GF-D8 (cell line): ENCODE results near the gene AACS.
"Not testable (repeated sequence)": the region's sequence is repeated elsewhere in the genome, so short reads cannot be mapped to it uniquely, and the experiment has no call there.

ENCODE experiments used
- DNase-seq: peaks from one replicate; lab custom pipeline; 2025; lab: John Stamatoyannopoulos, UW

AACS gene, protein sequence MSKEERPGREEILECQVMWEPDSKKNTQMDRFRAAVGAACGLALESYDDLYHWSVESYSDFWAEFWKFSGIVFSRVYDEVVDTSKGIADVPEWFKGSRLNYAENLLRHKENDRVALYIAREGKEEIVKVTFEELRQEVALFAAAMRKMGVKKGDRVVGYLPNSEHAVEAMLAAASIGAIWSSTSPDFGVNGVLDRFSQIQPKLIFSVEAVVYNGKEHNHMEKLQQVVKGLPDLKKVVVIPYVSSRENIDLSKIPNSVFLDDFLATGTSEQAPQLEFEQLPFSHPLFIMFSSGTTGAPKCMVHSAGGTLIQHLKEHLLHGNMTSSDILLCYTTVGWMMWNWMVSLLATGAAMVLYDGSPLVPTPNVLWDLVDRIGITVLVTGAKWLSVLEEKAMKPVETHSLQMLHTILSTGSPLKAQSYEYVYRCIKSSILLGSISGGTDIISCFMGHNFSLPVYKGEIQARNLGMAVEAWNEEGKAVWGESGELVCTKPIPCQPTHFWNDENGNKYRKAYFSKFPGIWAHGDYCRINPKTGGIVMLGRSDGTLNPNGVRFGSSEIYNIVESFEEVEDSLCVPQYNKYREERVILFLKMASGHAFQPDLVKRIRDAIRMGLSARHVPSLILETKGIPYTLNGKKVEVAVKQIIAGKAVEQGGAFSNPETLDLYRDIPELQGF

DNA sequence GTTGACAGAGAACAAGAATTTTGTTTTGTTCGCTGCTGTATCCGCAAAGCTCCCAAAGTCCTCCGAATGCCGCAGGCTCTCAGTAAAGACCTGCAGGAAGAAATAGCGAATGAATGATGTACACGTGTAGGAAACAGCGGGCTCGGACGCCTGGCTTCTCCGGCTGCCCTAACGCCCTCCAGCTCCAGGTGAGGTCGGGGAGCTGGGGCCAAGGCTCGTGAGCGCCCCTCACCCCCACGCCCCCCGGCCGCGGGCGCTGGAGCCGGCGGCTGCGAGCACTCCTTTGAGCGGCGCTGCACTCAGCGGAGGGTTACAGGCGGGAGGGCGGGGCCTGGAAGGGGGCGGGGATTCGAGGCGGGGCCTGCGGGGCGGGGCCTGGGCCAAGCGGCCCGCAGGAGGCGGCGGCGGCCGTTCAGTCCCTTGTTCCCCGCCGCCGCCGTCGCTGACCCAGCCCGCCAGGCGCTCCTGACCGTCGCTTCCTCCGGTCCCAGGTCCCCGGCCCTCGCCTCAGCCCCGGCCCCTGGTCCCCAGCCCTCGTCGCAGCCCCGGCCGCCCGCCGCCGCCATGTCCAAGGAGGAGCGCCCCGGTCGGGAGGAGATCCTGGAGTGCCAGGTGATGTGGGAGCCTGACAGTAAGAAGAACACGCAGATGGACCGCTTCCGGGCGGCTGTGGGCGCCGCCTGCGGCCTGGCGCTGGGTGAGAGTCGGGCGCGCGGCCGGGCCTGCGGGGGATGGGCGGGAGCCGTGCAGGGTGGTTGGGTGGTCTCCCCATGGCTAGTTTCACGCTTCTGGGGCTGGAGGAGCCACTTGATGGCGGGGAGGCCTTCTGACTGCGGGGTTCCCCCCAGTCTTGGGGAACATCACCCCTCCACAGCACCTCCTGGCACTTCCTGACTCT lies at the start of gene AACS:
AACS (plus strand) TSS at position 415 of the 898 bp plus-strand sequence; CDS start at position 565, 150 bp downstream.
- no peak for DNase-seq

DNA sequence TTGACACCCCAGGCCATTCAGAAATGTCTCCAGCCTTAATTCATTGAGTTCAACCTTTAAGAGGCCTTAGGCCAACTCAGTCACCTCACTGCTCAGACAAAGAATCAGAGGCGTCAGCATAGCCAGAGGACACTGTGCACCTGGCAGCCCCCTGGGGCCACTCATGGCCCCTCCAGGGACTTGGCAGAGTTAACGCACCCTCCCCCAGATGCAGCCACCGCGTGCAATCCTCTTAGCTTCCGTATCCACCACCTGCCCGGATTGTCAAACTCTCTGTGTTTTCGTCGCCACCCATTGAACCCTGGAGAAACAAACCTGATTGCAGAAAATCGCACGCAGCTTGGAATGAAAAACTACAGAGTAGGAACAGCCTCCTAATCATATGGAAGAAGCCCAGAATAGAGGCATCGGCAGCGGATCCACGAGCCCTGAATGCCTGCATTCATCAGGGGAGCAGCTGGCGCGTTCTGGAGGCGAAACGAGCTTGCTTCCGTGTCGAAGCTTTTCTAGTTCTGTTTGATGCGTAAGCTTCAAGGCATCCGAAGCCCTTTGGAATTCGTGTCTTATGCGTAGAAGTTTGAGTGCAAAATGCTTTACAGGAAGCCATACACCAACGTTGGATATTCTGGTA lies 49.4 kb upstream of the AACS start:
- no peak for DNase-seq

DNA sequence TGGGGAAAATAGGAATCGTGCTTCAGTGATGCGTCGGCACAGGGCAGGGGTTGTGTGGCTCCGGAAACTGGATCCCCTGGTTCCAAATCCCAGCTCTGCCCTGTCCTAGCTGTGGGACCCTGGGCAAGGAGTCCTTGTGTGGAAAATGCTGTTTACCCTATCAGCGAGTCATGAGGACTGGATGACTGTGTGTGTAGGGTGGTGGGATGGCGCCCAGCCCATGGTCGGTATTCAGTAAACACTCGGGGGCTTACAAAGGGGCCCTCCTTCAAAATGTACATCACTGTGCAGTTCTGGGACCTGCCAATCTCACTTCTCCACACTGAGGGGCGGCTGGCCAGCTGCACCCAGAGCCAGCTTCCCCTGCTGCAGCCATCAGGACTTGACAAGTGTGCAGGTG lies 47.4 kb upstream of the AACS start:
- no peak for DNase-seq

DNA sequence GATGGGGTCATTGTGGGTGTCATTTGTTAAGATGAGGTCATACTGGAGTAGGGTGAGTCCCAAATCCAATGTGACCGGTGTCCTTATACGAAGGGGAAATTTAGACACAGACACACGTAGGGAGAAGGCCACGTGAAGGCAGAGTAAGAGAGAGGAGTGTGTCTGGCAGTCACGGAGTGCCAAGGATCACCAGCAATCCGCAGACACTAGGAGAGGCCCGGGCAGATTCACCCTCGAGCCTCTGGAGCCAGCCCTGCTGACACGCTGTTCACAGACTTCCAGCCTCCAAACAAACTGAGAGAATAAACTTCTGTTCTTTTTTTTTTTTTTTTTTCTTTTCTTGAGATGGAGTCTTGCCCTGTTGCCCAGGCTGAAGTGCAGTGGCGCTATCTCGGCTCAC lies 46.9 kb upstream of the AACS start:
- no peak for DNase-seq

DNA sequence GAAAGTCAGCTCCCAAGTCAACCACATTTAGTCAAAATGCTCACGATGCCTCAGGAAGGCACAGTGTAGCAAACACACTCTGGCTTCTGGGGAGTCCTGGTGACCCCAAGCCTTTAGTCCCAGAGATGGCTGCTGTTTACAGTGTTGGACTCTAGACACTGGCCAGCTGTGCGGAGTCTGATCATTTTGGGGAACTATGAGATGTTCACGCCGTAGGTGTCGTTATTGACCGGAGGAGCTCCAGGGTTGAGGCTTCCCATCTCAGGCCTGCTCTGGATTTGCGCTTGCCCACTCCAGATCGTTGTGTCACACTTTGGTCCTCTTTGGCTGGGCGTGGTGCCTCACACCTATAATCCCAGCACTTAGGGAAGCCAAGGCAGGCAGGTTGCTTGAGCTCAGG lies 44.1 kb upstream of the AACS start:
- no peak for DNase-seq

DNA sequence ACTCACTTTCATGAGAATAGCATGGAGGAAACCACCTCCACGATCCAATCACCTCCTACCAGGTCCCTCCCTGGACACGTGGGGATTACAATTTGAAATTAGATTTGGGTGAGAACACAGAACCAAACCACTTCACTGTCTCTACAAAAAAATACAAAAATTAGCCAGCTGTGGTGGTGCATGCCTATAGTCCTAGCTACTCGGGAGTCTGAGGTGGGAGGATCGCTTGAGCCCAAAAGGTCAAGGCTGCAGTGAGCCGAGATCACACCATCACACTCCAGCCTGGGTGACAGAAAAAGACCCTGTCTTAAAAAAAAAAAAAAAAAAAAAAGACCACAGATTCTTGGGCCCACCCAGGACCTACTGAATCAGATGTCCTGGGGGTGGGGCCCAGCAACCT lies 43.5 kb upstream of the AACS start:
- DNase-seq: no peak

DNA sequence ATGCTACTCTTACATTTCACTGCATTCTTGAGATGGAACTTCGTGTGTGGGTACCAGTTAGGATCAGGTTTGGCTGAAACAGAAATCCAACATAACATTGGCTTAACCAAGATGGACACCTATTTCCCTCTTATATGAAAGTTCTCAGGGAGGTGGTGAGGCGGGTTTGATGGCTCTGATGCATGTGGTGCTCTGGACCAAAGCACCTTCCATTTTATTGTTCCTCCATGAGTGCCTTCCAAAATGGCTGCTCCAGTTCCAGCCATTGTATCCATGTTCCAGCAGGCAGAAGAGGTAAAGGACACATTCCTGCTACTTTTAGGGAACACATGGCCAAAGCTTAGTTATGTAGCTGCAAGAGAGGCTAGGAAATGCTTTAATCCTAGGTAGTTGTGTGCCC lies 42.2 kb upstream of the AACS start:
- DNase-seq: no peak

DNA sequence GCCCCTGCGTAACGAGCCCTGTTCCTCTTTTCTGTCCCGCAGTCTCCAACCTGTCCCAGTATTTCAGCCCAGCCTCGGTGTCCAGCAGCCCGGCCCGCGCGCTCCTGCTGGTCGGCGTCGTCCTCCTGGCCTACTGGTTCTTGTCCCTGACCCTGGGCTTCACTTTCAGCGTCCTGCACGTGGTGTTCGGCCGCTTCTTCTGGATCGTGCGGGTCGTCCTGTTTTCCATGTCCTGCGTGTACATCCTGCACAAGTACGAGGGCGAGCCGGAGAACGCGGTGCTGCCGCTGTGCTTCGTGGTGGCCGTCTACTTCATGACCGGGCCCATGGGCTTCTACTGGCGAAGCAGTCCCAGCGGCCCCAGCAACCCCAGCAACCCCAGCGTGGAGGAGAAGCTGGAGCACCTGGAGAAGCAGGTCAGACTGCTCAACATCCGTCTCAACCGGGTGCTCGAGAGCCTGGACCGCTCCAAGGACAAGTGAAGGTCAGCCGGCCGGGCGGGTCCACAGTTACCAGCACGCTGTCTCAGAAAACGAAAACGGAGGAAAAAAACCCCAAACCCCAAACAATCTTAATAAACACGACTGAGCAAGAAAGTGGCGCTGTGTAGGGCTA lies 40.2 kb upstream of the AACS start:
- DNase-seq: no peak

DNA sequence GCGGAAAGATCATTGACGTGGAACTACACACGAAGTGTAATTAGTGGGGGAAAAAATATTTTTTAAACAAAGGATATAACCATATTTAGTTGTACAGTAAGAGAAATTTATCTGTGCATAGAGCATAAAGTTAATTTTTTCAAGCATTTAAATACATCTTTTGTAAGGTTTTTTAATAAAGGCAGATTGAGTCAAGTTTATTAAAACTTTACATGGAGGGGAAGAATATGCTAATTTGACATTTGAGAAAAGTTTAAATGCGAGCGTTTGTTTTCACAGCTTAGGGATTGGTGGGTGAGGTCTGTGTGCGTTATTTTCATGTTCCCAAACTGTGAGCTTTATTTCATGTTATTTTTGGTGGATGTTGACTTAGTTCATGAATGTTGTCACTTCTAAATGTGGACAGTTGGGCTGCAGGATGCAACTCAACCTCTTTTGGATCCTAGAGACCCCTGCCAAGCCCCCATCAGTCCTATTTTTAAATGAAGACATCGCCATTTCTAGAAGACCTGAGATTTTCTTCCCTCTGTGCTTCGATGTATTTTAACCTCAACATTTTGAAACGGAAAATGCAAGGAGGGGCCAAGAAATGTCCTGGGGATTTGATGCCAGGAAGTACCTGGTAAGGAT lies 39.5 kb upstream of the AACS start:
- no peak for DNase-seq

DNA sequence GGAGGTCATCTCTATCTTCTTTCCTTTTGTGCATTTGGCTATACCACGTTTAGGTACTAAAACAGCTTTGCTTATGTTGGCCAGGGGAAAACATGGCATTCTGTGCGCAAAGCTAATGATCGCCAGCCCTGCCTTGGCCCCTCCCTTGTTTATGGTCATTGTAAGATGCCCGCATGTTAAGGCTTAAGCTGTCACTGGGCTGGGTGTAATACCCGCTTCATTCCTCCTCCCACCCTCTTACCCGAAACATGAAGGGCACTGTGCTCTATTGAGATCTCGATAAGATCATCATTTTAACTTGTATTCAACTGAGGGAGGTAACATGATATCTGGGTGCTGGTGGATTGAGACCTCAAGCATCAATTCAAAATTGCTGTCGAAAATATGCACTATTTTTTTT lies 37.1 kb upstream of the AACS start:
- DNase-seq: no peak

DNA sequence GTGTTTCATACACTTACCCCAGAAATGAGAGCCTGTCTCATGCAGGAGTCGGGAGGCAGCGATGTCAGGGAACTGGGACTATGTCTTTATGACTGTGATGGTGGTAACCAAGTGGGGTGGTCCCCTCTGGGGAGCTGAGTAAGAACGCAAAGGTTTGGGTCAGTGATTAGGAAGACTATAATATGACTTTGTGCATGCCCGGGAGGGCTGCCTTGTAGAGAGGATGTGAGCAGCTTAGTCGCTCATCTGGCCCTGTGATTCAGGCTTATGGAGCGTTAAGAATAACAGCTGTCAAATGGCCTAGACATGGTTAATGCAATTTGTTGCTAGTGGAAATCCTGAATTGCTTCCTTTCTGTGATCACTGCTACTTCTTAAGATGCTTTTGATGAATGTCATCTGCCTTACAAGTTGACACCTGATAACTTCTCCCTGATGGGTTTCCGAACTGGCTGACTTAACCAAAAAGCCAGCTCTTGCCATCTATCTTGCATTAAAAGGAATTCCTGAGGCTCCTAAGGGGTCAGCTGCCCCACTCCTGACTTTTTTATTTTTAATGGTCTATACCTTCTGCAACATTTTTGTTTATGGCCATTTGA lies 35.4 kb upstream of the AACS start:
- DNase-seq: no peak

DNA sequence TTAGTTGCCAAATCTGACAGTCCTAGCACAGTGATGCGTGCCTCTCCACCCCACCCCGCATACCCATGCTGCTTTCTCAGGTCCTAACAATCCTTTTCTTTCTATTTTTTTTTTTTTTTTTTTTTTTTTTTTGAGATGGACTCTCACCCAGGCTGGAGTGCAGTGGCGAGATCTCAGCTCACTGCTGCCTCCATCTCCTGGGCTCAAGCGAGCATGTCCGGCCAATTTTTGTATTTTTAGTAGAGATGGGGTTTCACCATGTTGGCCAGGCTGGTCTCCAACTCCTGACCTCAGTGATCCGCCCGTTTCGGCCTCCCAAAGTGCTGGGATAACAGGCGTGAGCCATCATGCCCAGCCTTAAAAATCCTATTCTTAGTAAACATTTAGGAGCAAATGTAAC lies 33.8 kb upstream of the AACS start:
- not testable (repeated sequence) for DNase-seq

DNA sequence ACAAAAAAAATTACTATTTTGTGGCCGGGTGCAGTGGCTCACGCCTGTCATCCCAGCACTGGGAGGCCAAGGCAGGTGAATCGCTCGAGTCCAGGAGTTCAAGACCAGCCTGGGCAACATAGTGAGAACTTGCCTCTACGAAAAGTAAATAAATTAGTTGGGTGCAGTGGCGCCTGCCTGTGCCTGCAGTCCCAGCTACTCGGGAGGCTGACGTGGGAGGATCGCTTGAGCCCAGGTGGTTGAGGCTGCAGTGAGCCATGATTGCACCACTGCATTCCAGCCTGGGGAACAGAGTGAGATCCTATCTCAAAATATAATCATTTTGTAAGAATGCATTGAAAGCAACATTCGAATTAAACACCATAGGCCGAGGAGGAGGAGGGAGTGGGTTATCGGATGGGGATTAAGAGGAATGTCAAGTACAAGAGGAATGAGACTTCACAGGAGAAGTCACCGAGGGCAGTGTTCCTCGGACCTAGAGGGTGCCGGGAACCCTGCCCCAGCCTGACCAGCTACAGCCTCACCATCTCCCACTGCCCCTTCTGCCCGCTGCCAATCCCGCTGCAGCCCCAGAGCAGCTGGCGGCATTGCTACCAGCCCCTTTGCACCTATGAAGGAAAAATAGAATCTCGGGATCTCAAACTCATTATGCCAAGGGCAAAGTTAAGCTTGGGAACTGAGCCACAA lies 32.6 kb upstream of the AACS start:
- no peak for DNase-seq

DNA sequence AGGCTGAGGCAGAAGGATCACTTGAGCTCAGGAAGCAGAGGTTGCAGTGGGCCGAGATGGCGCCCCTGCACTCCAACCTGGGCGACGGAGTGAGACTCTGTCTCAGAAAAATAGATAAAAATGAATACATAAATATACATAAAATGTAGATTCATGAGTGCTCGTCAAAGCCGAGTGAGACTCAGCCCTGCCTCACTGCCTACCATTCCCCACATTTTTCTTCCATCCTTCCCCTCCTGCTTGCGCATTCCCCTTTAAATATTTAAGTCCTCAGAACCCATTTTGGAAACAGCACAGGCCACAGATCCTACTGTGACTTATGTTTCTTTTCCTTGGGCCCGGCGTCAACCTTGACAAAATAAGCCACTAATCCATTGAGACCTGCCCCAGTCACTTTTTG lies 31.9 kb upstream of the AACS start:
- no peak for DNase-seq

DNA sequence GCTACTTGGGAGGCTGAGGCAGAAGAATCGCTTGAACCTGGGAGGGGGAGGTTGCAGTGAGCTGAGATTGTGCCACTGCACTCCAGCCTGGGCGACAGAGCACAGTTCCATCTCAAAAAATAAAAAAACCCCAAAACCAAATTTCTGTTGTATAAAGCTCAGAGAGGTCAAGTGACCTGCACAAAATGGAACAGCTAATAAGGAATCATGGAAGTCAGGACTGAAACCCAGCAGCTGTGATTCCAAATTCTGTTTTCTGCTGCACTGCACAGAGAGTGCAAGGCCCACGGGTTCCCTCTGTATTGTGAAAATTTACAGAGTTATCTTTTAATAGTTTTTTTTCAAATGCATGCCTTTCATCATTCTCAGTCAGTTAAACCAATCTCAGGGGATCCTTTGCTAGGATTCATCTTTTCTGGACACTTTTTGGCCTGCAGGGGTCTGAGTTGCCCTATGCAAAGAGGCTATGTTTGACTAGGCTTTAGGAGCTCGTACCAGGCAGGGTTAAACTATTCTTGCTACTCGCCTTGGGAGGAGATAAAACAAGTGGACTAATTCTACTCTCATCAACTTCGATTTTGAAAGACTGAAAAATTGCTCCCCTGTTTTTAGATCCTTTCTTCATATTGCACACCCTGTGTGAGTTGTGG lies 26.1 kb upstream of the AACS start:
- DNase-seq: no peak

DNA sequence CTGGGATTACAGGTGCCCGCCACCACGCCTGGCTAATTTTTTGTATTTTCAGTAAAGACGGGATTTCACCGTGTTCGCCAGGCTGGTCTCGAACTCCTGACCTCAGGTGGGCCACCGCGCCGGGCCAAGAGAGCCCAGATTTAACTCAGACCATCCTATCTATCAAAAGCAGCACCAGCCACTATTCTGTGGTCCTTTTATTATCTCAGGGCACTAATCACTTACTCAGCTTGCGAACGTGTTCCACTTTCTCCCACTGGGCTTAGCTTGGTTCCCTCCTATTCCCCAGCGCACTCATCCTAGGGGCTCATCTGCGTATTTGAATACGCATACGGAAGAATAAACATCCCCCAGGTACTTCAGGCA lies 16.2 kb upstream of the AACS start:
- no peak for DNase-seq

DNA sequence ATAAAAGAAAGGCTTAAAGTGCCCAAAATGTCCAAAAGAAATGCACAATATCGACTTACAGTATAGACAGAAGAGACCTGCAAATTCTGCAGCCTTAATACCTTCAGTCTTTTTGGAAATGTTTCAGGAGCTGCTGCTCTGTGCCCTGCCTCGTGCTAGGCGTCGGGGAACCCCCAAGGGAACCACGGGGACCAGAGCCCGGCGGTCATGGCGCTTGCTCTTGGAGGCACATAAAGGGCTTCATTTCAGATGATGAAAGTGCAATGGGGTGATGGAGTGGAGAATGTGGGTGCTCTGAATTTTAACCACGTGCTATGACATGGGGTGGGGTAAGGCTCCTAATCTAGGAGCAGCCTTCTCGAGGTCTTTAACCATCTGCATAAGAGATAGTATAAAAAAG lies 14.8 kb upstream of the AACS start:
- DNase-seq: no peak

DNA sequence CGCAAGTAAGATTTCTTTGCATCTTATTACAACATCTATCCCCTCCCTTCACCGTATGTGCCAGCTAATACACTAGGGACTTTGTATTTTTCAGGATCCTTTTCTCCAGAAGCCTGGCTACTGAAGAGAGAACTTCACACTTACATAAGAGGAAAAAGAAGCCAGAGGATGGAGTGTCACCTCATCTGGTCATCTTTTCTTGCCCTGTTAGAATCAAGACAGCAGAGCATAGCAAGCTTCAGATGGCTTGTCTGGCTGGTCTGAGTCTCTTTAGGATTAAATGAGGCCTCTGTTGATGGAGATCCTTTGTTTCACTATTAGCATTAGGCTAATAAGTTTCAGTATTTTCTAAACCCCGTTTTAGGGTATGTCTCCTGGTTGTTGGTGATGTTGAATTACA lies 14.4 kb upstream of the AACS start:
- DNase-seq: no peak

DNA sequence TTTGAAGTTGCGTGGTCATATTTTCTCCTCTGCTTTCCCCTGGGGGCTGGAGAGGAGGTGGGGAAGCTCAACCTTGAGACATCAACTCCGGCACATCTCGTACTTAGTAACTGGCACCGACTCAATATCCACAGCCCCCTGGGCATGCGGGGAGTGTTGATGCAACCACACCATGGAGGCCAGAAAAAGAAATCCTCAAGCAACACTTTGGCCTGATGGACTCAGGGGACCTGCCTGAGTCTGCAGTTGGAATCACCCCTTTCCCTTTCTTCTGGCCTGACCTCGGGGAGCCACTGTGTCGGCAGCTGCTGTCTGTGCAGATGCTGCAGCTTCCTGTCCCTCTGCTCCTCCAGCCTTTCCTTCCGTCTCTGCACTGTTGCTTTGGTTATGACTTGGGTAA lies 11.4 kb upstream of the AACS start:
- DNase-seq: no peak

DNA sequence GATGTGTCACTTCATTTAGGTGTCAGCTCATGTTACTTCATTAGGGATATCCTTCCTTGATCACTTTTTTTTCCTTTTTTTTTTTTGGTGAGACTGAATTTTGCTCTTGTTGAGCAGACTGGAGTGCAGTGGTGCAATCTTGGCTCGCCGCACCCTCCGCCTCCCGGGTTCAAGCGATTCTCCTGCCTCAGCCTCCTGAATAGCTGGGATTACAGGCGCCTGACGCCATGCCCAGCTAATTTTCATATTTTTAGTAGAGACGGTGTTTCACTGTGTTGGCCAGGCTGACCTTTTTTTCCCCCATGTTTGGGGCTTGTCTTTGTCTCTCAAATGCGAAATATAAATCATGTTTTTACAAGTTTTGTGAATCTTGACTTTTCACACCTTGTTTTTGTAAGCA lies 9.6 kb upstream of the AACS start:
- DNase-seq: no peak
